Hepatocyte (in vitro differentiated cells): ENCODE measurements around the gene IPO5. TPM values are rescaled to one million over a fixed set of nuclear protein-coding genes. Genes with fewer than 3 reads are reported as not detected.
A peak's percentile ranks its signal among the peaks of the same experiment; 100 is the strongest.

Experiments used
- DNase-seq: peaks from one replicate; pipeline ENCODE4 v3.0.0-alpha.2; 2016; ENCODE audit warnings: low spot score
- H2AFZ ChIP-seq: fragments of 200-600 bp; sonication (generic); 2 replicates; pipeline ENCODE4 v1.6.0; 2016; ENCODE audit warnings: antibody characterized with exemption, mild to moderate bottlenecking
- H3K27ac ChIP-seq: fragments of 200-600 bp; sonication (generic); 2 replicates; pipeline ENCODE4 v1.5.1; 2016; ENCODE audit warnings: mild to moderate bottlenecking
- H3K27me3 ChIP-seq: fragments of 200-600 bp; sonication (generic); 2 replicates; pipeline ENCODE4 v1.6.1; 2016
- H3K36me3 ChIP-seq: fragments of 200-600 bp; sonication (generic); replicated peaks from 2 replicates; pipeline ENCODE4 v1.5.1; 2016; ENCODE audit warnings: low read depth; ENCODE audit not compliant: insufficient read depth
- H3K4me1 ChIP-seq: fragments of 200-600 bp; sonication (generic); 2 replicates; pipeline ENCODE4 v1.5.1; 2016; ENCODE audit warnings: mild to moderate bottlenecking, moderate library complexity; ENCODE audit not compliant: insufficient read depth
- H3K4me2 ChIP-seq: fragments of 200-600 bp; sonication (generic); 2 replicates; pipeline ENCODE4 v1.6.0; 2016
- H3K4me3 ChIP-seq: fragments of 200-600 bp; sonication (generic); 2 replicates; pipeline ENCODE4 v1.5.1; 2016; ENCODE audit warnings: mild to moderate bottlenecking
- H3K79me2 ChIP-seq: fragments of 200-600 bp; sonication (generic); 2 replicates; pipeline ENCODE4 v1.6.0; 2017; ENCODE audit warnings: mild to moderate bottlenecking
- H3K9me2 ChIP-seq: fragments of 200-600 bp; sonication (generic); replicated peaks from 2 replicates; pipeline ENCODE4 v1.6.0; 2017; ENCODE audit warnings: mild to moderate bottlenecking; ENCODE audit not compliant: insufficient read depth
- H3K9me3 ChIP-seq: fragments of 200-600 bp; sonication (generic); 2 replicates; pipeline ENCODE4 v1.5.1; 2016; ENCODE audit warnings: low read depth, mild to moderate bottlenecking
- H4K20me1 ChIP-seq: fragments of 200-600 bp; sonication (generic); 2 replicates; pipeline ENCODE4 v1.6.0; 2016; ENCODE audit warnings: mild to moderate bottlenecking; ENCODE audit not compliant: insufficient read depth, poor library complexity, severe bottlenecking
- CTCF ChIP-seq: fragments of 200-600 bp; sonication (generic); IDR thresholded peaks from 2 replicates; pipeline ENCODE4 v1.5.1; 2016; ENCODE audit warnings: antibody characterized with exemption, mild to moderate bottlenecking; ENCODE audit not compliant: poor library complexity
- EZH2 ChIP-seq: fragments of 200-600 bp; sonication (generic); IDR thresholded peaks from 2 replicates; pipeline ENCODE4 v1.6.1; 2016; ENCODE audit warnings: antibody characterized with exemption, mild to moderate bottlenecking, borderline replicate concordance
- EZH2phosphoT487 ChIP-seq: fragments of 200-600 bp; sonication (generic); IDR thresholded peaks from one replicate; pipeline ENCODE4 v1.6.1; 2018; ENCODE audit warnings: antibody characterized with exemption, mild to moderate bottlenecking, low read depth, moderate library complexity; ENCODE audit not compliant: unreplicated experiment, severe bottlenecking
- WGBS: methylation state at CpG from one replicate; pipeline ENCODE4 v1.1.6; 2016; ENCODE audit warnings: low lambda C conversion rate; ENCODE audit errors: missing lambda C conversion rate; 5-methylcytosine and 5-hydroxymethylcytosine counted together
- polyA plus RNA-seq: library from polyadenylated mRNA; unstranded; fragments of >200 nt; fragmentation: Nextera tagmentation; extraction: Ambion mirVana; gene quantifications from 2 replicates; pipeline ENCODE4 v1.2.1, GENCODE V29; 2016
- total RNA-seq: library from RNA; depleted of rRNA; stranded (reverse); fragments of >200 nt; gene quantifications from 2 replicates; pipeline ENCODE4 v1.2.3, GENCODE V29; 2014

IPO5 gene
- total and polyA plus RNA-seq, 2 experiments from 2014 or later = 34.1 to 104 TPM

- no peak overlapping the region for H2AFZ ChIP-seq
- 82% methylated on average over 6 of the region's 6 CpGs for WGBS
Measured at GRCh38 chr13:97938706-97939475, 14.6 kb upstream of the IPO5 start.

DNA sequence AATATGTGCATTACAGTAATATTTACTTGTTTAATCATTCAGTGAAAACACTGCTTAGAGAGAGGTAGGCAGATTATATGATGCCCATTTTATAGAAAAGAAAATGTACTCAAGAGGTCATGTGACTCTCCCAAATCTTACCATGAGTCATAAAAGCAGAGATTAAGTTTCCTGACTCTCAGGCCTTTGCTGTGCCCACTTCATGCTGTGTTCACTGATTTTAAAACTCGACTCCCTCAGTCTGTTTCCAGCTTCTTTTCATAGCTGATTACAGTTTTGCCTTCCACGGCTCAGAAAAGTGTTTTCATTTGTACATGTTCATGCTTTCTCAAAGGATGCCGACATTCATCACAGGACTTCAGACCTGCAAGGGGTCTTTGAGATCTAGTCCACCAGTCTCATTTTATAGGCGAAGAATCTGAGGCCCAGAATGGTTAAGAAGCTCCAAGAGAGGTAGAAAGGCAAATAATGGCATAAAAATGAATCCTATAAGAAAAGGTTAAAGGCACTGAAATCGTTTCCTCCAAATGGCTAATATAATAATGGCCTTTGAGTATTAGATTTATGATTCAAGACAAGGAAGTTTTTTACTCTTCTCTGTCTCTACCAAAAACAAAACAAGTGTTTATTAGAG lies 9.0 kb upstream of the IPO5 start:
- Histone ChIP-seq H3K27ac (no peak overlapping the region), H3K4me1 (no peaks in the 10 kb centered on the region), H4K20me1 (no peaks in the 10 kb centered on the region), H3K9me3 (no peaks in the 10 kb centered on the region), H2AFZ (no peak overlapping the region), H3K27me3 (no peaks in the 10 kb centered on the region), H3K36me3 (no peaks in the 10 kb centered on the region), H3K9me2 (no peaks in the 10 kb centered on the region), H3K4me2 (no peak overlapping the region), H3K4me3 (no peak overlapping the region), H3K79me2 (no peaks in the 10 kb centered on the region)
- WGBS = 78% methylated on average over 5 of the region's 5 CpGs
- TF ChIP-seq EZH2phosphoT487 (no peak), CTCF (no peak), EZH2 (no peak)
- DNase-seq = no peak

More at GRCh38 chr13:97938706-97939475, 14.6 kb upstream of the IPO5 start:
- no peaks in the 10 kb centered on the region for H3K36me3 ChIP-seq
- no peak overlapping the region for H3K4me2 ChIP-seq
- no peaks in the 10 kb centered on the region for H3K9me2 ChIP-seq
- no peak for DNase-seq
- H3K4me1 ChIP-seq = no peaks in the 10 kb centered on the region
- no peaks in the 10 kb centered on the region for H4K20me1 ChIP-seq
- TF ChIP-seq EZH2 = no peak
- no peak for TF ChIP-seq CTCF
- TF ChIP-seq EZH2phosphoT487 = no peak
- H3K27ac ChIP-seq = peak overlapping the region; percentile 20
- H3K79me2 ChIP-seq = no peaks in the 10 kb centered on the region
- no peaks in the 10 kb centered on the region for H3K9me3 ChIP-seq
- H3K27me3 ChIP-seq = no peaks in the 10 kb centered on the region
- H3K4me3 ChIP-seq = no peak overlapping the region

GRCh38 chr13:97945342-97945741 lies 8.1 kb upstream of the IPO5 start:
- no peak for DNase-seq
- H3K27me3 ChIP-seq = no peaks in the 10 kb centered on the region
- no peak overlapping the region for H2AFZ ChIP-seq
- TF ChIP-seq CTCF (no peak), EZH2phosphoT487 (no peak), EZH2 (no peak)
- no peaks in the 10 kb centered on the region for H3K79me2 ChIP-seq
- H3K36me3 ChIP-seq = no peaks in the 10 kb centered on the region
- no peak overlapping the region for H3K27ac ChIP-seq
- no peak overlapping the region for H3K4me2 ChIP-seq
- H3K9me2 ChIP-seq = no peaks in the 10 kb centered on the region
- no peaks in the 10 kb centered on the region for H4K20me1 ChIP-seq
- no peaks in the 10 kb centered on the region for H3K4me1 ChIP-seq
- H3K4me3 ChIP-seq = no peak overlapping the region
- H3K9me3 ChIP-seq = no peaks in the 10 kb centered on the region
